ENCODE data around the gene OR2C3.
"Not testable (repeated sequence)": the region's sequence is repeated elsewhere in the genome, so short reads cannot be mapped to it uniquely, and the experiment has no call there.

The OR2C3 gene

GRCh38 chr1:247476328-247477058 is 59.7 kb downstream of the OR2C3 start:
- H3K27me3 ChIP-seq (replicated peaks in 2 of 5; ENCODE audit: control insufficient read depth in 4 of 5, insufficient read depth in 5 of 5, low read length in 4 of 5); H3K9me3 ChIP-seq (ENCODE audit: control extremely low read depth in 1 of 5, control insufficient read depth in 4 of 5, insufficient read depth in 2 of 5, low read depth in 1 of 5, low read length in 4 of 5); POLR2A ChIA-PET; DNase-seq; H3K4me1 ChIP-seq (ENCODE audit: control extremely low read depth in 1 of 4, control insufficient read depth in 4 of 4, insufficient read depth in 4 of 4, low read length in 3 of 4); H3K36me3 ChIP-seq (ENCODE audit: control insufficient read depth in 4 of 4, insufficient read depth in 4 of 4, low read length in 3 of 4); H3K27ac ChIP-seq (ENCODE audit: insufficient read depth in 1 of 2, low read depth in 1 of 2, low read length in 2 of 2, poor library complexity in 1 of 2, severe bottlenecking in 2 of 2); H3K4me3 ChIP-seq (ENCODE audit: control insufficient read depth in 1 of 7, extremely low read depth in 1 of 7, insufficient read depth in 4 of 7, low read depth in 2 of 7, low read length in 6 of 7): not testable (repeated sequence)
- CTCF ChIA-PET, result interaction anchor here (1.3 to 3.2 kb wide), 3 partner anchors 10 to 87 kb away, joined by 3 to 11 read pairs (median 6); no protein-coding TSS in a partner anchor
- WGBS (ENCODE audit: insufficient coverage), result 94% methylated on average over 3 of the region's 6 CpGs

GRCh38 chr1:247475793-247476192 is 60.4 kb downstream of the OR2C3 start:
- Histone ChIP-seq H3K4me1 (ENCODE audit: control extremely low read depth in 1 of 4, control insufficient read depth in 4 of 4, insufficient read depth in 4 of 4, low read length in 3 of 4) (peaks cover 0 to 3% (median 0%) of the 10 kb centered on the region in 4 experiments), H3K27me3 (replicated peaks in 2 of 5; ENCODE audit: control insufficient read depth in 4 of 5, insufficient read depth in 5 of 5, low read length in 4 of 5) (no peaks in the 10 kb centered on the region), H3K9me3 (ENCODE audit: control extremely low read depth in 1 of 5, control insufficient read depth in 4 of 5, insufficient read depth in 2 of 5, low read depth in 1 of 5, low read length in 4 of 5) (peaks cover 0 to 2% (median 0%) of the 10 kb centered on the region in 5 experiments), H3K4me3 (ENCODE audit: control insufficient read depth in 1 of 7, extremely low read depth in 1 of 7, insufficient read depth in 4 of 7, low read depth in 2 of 7, low read length in 6 of 7) (no peak overlapping the region), H3K36me3 (ENCODE audit: control insufficient read depth in 4 of 4, insufficient read depth in 4 of 4, low read length in 3 of 4) (no peaks in the 10 kb centered on the region), H3K27ac (ENCODE audit: insufficient read depth in 1 of 2, low read depth in 1 of 2, low read length in 2 of 2, poor library complexity in 1 of 2, severe bottlenecking in 2 of 2) (no peak overlapping the region)
- ChIA-PET POLR2A (no interaction called here), CTCF (interaction anchor here (1.3 to 3.2 kb wide), 3 partner anchors 11 to 86 kb away, joined by 3 to 11 read pairs (median 6); no protein-coding TSS in a partner anchor)
- WGBS (ENCODE audit: insufficient coverage), result 100% methylated on average over 2 of the region's 2 CpGs
- DNase-seq, result no peak
